IPS DF 6.9 (cell line): ENCODE data around the gene QPRT.
"Not testable (repeated sequence)": the region's sequence is repeated elsewhere in the genome, so short reads cannot be mapped to it uniquely, and the experiment has no call there.

ENCODE experiments used
- DNase-seq: peaks from one replicate; pipeline ENCODE4 v3.0.0-alpha.2; 2013; ENCODE audit warnings: low read depth, low spot score
- H3K27ac ChIP-seq: one replicate; pipeline ENCODE4 v1.5.1; 2013; ENCODE audit warnings: low read length, control low read depth
- H3K27me3 ChIP-seq: 2 replicates; pipeline ENCODE4 v1.6.1; 2013; ENCODE audit warnings: mild to moderate bottlenecking, low read length; ENCODE audit not compliant: control insufficient read depth, insufficient read depth
- H3K36me3 ChIP-seq: 2 replicates; pipeline ENCODE4 v1.6.1; 2013; ENCODE audit warnings: low read length; ENCODE audit not compliant: control insufficient read depth, insufficient read depth
- H3K4me1 ChIP-seq: 2 replicates; pipeline ENCODE4 v1.6.1; 2013; ENCODE audit warnings: low read length; ENCODE audit not compliant: control insufficient read depth, insufficient read depth
- H3K4me3 ChIP-seq: 2 replicates; pipeline ENCODE4 v1.5.1; 2013; ENCODE audit warnings: mild to moderate bottlenecking, low read length
- H3K9me3 ChIP-seq: 2 replicates; pipeline ENCODE4 v1.6.1; 2013; ENCODE audit warnings: low read length, inconsistent platforms; ENCODE audit not compliant: control insufficient read depth, insufficient read depth
- WGBS: extraction: QIAGEN DNeasy Blood & Tissue Kit; methylation state at CpG from one replicate; pipeline ENCODE4 v1.1.7; 2013; ENCODE audit warnings: mixed read lengths, missing lambda C conversion rate; ENCODE audit not compliant: insufficient read length, insufficient coverage; 5-methylcytosine and 5-hydroxymethylcytosine counted together

QPRT gene

GRCh38 chr16:29734786-29735185 lies 55.8 kb downstream of the QPRT start:
- H3K4me1 ChIP-seq, result no peaks in the 10 kb centered on the region; the same call in 1 of the 2 replicates
- H3K9me3 ChIP-seq, result no peaks in the 10 kb centered on the region
- no peak overlapping the region for H3K4me3 ChIP-seq
- no peaks in the 10 kb centered on the region for H3K27me3 ChIP-seq
- DNase-seq, result no peak
- no peak overlapping the region for H3K27ac ChIP-seq
- WGBS, result no CpG with 5 or more reads among the region's 1 CpG
- H3K36me3 ChIP-seq, result peaks cover 21% of the 10 kb centered on the region

DNA sequence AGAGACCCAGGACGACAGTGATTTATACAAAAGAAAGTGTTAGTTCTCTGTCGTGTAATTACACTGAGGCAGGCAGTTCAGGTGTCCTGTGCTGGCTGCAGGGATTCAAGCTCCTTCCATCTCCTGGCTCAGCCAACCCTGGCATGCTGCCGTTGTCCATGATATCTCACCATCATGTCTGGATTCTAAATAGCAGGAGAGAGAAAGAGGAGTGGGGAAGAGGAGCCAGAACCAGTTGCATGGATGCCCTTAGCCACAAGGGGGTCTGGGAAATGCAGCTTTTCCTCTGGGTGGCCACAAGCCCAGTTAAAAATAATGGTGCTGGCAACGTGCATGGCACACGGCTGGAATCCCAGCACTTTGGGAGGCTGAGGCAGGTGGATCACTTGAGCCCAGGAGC lies 57.1 kb downstream of the QPRT start:
- no peak overlapping the region for H3K4me3 ChIP-seq
- WGBS, result no CpG with 5 or more reads among the region's 5 CpGs
- H3K9me3 ChIP-seq, result no peaks in the 10 kb centered on the region
- H3K36me3 ChIP-seq, result peaks cover 18% of the 10 kb centered on the region; the same call in 1 of the 2 replicates
- no peaks in the 10 kb centered on the region; the same call in 1 of the 2 replicates for H3K4me1 ChIP-seq
- no peaks in the 10 kb centered on the region for H3K27me3 ChIP-seq
- DNase-seq, result no peak
- no peak overlapping the region for H3K27ac ChIP-seq

DNA sequence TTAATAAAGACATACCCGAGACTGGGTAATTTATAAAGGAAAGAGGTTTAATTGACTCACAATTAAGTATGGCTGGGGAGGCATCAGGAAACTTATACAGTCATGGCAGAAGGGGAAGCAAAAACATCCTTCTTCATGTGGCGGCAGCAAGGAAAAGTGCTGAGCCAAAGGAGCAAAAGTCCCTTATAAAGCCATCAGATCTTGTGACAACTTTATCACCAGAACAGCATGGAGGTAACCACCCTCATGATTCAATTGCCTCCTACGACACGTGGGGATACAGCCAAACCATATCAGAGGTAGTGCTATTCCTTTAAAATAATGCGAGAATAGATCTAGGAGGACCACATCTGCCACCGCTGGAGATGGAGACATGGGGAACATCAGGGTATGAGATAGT lies 57.8 kb downstream of the QPRT start:
- Histone ChIP-seq H3K4me1 (no peaks in the 10 kb centered on the region; the same call in 1 of the 2 replicates), H3K27me3 (no peaks in the 10 kb centered on the region), H3K4me3 (no peak overlapping the region), H3K9me3 (no peaks in the 10 kb centered on the region), H3K36me3 (peaks cover 18% of the 10 kb centered on the region; the same call in 1 of the 2 replicates), H3K27ac (no peak overlapping the region)
- no peak for DNase-seq
- no CpG with 5 or more reads among the region's 6 CpGs for WGBS

DNA sequence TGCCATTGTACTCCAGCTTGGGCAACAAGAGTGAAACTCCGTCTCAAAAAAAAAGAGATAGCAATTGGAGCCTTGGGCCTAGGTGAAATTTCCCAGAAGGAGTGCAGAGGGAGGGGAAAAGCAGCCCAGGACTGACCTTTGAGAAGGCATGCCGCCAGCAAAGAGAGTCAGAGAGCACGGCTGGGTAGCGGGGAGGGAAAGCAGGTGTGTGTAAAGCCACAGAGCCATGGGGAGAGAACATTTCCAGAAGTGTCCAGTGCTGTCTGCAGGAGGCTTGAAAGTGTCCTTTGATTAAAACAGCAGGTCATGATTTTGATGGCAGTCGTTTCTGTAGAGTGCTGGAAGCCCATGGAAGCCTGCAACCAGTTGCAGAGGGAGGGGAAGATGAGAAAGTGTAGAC lies 58.7 kb downstream of the QPRT start:
- no CpG with 5 or more reads among the region's 5 CpGs for WGBS

GRCh38 chr16:29738514-29738913 lies 59.5 kb downstream of the QPRT start:
- Histone ChIP-seq H3K4me1 (no peaks in the 10 kb centered on the region; the same call in 1 of the 2 replicates), H3K9me3 (no peaks in the 10 kb centered on the region), H3K36me3 (peaks cover 14% of the 10 kb centered on the region; the same call in 1 of the 2 replicates), H3K27me3 (no peaks in the 10 kb centered on the region), H3K27ac (no peak overlapping the region), H3K4me3 (no peak overlapping the region)
- no peak for DNase-seq
- no CpG with 5 or more reads among the region's 2 CpGs for WGBS

More for the DNA sequence above, 58.7 kb downstream of the QPRT start:
- Histone ChIP-seq H3K27ac (no peak overlapping the region), H3K36me3 (peaks cover 16% of the 10 kb centered on the region; the same call in 1 of the 2 replicates), H3K27me3 (no peaks in the 10 kb centered on the region), H3K4me1 (no peaks in the 10 kb centered on the region; the same call in 1 of the 2 replicates), H3K9me3 (no peaks in the 10 kb centered on the region), H3K4me3 (no peak overlapping the region)
- no peak for DNase-seq

GRCh38 chr16:29739927-29740629 lies 61.1 kb downstream of the QPRT start:
- 100% methylated on average over 1 of the region's 6 CpGs for WGBS
- not testable (repeated sequence) for H3K4me3 ChIP-seq, H3K27me3 ChIP-seq, DNase-seq, H3K27ac ChIP-seq, H3K4me1 ChIP-seq, H3K9me3 ChIP-seq, H3K36me3 ChIP-seq

- not testable (repeated sequence) for H3K4me3 ChIP-seq, H3K4me1 ChIP-seq, H3K27ac ChIP-seq, H3K36me3 ChIP-seq, H3K27me3 ChIP-seq, H3K9me3 ChIP-seq, DNase-seq
- WGBS, result no CpG with 5 or more reads among the region's 11 CpGs
These were observed 61.6 kb downstream of the QPRT start for GRCh38 chr16:29740630-29741015.

GRCh38 chr16:29742683-29743275 lies 63.8 kb downstream of the QPRT start:
- Histone ChIP-seq H3K9me3 (no peaks in the 10 kb centered on the region), H3K27ac (no peak overlapping the region), H3K36me3 (no peaks in the 10 kb centered on the region), H3K4me3 (no peak overlapping the region), H3K27me3 (no peaks in the 10 kb centered on the region), H3K4me1 (no peaks in the 10 kb centered on the region; the same call in 1 of the 2 replicates)
- DNase-seq, result no peak
- no CpG with 5 or more reads among the region's 7 CpGs for WGBS

GRCh38 chr16:29743475-29743826 lies 64.5 kb downstream of the QPRT start:
- no peaks in the 10 kb centered on the region for H3K4me1 ChIP-seq
- H3K27ac ChIP-seq, result no peak overlapping the region
- no CpG with 5 or more reads among the region's 5 CpGs for WGBS
- no peak for DNase-seq
- H3K36me3 ChIP-seq, result no peaks in the 10 kb centered on the region
- H3K9me3 ChIP-seq, result no peaks in the 10 kb centered on the region
- H3K27me3 ChIP-seq, result no peaks in the 10 kb centered on the region
- no peak overlapping the region for H3K4me3 ChIP-seq

- H3K27ac ChIP-seq, result no peak overlapping the region
- H3K27me3 ChIP-seq, result no peaks in the 10 kb centered on the region
These were observed 65.0 kb downstream of the QPRT start for GRCh38 chr16:29743827-29744531.

More at GRCh38 chr16:29743827-29744531, 65.0 kb downstream of the QPRT start:
- DNase-seq, result no peak
- no peaks in the 10 kb centered on the region for H3K36me3 ChIP-seq
- H3K9me3 ChIP-seq, result no peaks in the 10 kb centered on the region
- no peak overlapping the region for H3K4me3 ChIP-seq
- no peaks in the 10 kb centered on the region for H3K4me1 ChIP-seq
- no CpG with 5 or more reads among the region's 21 CpGs for WGBS
